Stimulated activated CD4-positive, alpha-beta T cell treated with anti-CD3 and anti-CD28 coated beads, TNF-alpha, amount 100 ng/mL, for 48 hours (primary cell): ENCODE measurements around the gene EXOC4.
"Not testable (repeated sequence)": the region's sequence is repeated elsewhere in the genome, so short reads cannot be mapped to it uniquely, and the experiment has no call there.

Source experiments
- DNase-seq, 3 donors: peaks; one replicate each; pipeline ENCODE4 v3.0.0-alpha.2; 2020; ENCODE audit warnings: low read depth in 3 of 3

Gene EXOC4

DNA sequence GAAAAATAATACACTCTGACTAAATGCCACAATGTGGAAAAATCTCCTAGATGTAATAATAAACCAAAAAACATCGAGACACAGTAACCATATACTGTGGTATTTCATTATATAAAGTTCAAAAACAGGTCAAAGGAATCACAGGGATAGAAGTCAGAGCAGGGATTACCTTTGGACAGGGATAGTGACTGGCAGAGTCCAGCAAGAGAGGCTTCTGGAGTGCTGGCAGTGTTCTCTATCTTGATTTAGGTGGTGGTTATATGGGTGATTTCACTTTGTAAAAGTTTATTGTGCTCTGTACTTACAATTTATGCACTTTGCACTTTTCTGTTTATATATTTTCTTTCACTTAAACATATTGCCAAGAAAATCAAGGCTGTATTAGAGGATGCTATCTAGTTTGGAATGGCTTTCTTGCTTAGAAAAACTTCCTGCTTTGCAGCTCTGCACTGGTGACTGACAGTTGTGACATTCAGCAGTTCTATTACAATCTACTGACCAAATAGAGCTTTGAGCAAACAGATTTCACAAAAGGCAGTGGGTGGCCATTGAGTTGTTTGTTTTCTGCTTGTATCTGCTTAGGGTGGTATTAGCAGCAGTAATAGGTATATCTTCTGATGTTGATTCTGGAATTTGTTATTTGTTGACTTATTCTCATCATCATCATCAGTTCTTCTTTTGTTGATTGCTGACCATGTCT is 610.6 kb downstream of the EXOC4 start:
- DNase-seq = no peak

DNA sequence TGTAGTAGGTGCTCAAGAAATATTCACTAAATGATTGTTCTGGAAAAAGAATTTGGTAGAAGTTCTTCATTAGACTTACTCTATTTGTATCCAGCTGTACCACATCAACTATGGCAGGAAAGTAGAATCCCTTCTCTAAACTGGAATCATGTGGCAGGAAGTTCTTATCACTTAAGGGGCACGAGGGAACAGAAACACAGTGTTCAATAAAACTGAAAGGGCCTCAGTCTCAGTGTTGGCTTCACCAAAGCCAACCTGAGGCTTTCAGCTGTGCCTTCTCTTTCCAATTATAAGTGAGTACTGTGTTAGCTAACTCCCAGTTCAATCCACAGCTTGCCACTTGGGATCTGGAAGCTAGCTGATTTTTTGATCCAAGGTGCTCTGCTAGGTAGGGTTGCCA is 616.7 kb downstream of the EXOC4 start:
- no peak for DNase-seq

- DNase-seq = no peak
Measured at GRCh38 chr7:133871757-133872156, 618.9 kb downstream of the EXOC4 start.

DNA sequence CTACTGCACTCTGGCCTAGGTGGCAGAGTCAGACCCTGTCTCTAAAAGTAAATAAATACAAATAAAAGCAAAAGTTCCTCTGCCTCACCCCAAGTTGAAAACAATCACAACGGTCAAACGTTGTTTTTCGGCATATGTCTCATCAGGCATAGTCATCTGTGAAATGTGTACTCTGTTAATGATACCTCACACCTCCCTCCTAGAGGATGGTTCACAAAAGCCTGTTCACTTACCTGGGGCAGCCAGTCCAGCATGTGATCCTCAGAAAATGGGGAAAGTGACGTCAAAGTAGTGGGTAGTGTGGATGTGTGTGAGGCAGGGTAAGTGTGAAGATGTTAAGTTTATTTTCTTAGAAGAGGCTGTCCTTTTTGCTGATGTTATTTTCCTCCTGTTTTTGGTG is 620.3 kb downstream of the EXOC4 start:
- DNase-seq = no peak

DNA sequence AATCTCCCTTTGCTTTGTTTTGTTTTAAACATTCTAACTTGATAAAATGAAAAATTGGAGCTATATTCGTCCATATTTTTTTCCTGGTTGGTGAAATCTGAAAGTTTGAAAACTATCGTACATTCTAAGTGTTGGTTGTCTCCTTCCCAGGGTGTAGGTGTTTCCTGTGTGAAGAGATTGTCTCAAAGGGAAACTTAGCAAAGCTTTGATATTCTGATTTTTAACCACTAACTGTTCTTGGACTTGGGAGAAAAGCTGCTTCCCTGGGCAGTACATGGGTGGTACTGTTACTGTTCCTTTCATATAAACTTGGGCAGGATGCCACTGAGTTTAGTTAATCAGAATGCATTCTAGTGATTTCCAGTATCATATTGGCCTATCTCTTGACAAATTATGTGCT is 620.8 kb downstream of the EXOC4 start:
- no peak for DNase-seq

DNA sequence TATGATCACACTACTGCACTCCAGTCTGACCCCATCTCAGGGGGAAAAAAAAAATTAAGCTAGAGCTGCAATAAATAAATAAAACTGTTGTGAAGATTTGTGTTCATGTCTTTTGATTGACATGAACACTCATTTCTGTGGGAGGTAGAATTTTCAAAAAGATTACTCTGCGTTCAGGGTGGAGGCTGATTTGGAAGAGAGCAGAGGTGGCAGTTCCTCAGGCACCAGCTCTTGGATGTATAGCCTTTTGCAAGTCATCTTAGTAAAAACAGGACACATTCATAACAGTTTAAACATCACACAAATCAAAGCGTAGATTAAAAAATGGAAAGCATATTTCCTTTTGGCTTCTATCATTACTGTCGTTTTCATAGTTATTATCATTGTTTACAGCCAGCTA is 630.7 kb downstream of the EXOC4 start:
- DNase-seq = no peak

- no peak for DNase-seq
Measured at GRCh38 chr7:133885213-133885612, 632.3 kb downstream of the EXOC4 start.

DNA sequence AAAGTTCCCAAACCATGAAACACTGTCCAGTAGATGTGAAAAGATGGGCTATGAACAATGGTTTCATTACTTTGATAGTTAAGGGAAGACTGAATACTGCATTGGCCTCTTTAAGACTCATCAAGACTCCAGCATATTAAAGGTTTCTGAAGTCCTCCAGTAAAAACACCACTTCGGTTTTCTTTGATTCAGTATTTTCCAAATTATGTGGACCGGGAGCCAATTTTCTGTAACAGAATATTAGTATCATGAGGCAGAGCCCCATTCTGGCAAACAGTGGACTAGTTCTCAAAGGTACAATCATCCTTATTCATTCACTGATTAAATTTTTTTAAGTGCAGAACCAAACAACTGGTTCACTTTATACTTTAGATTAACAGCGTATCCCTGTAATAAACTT is 633.2 kb downstream of the EXOC4 start:
- DNase-seq = no peak

DNA sequence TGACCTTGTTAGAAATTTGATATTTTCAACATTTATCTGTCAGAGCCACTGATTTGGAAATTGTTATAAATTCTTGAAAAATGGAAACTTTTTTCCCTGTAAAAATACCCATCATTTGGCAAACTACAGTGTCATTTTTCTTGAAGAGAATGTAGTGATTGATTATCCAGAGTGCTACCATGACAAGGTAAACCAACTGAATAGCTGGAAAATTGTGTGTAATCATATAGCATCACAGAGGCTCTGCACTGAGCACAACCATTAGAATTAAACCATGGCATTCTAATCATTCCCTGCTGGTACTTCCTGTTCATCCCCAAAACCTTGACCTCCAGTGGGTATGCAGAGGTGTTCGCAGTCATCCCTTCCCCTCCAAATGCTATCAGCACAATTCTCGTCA is 633.9 kb downstream of the EXOC4 start:
- DNase-seq = no peak

DNA sequence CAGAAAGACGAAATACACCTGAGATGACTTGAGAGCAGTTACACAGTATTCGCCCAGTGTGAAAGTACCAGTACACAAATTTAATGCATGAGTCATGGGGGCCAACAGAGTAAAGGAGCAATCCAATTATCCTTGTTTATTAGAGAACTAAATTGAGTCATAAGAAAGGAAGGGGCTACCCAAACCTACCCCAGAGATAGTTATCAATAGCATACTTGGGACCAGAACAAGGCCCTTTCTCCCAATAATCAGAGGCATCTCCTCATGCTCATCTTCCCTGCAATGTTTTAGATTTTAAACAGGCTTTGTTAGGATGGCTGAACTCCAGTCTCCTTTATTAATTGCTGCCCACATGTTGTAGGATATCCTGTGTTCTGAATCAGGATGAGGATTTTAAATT is 634.6 kb downstream of the EXOC4 start:
- no peak for DNase-seq

DNA sequence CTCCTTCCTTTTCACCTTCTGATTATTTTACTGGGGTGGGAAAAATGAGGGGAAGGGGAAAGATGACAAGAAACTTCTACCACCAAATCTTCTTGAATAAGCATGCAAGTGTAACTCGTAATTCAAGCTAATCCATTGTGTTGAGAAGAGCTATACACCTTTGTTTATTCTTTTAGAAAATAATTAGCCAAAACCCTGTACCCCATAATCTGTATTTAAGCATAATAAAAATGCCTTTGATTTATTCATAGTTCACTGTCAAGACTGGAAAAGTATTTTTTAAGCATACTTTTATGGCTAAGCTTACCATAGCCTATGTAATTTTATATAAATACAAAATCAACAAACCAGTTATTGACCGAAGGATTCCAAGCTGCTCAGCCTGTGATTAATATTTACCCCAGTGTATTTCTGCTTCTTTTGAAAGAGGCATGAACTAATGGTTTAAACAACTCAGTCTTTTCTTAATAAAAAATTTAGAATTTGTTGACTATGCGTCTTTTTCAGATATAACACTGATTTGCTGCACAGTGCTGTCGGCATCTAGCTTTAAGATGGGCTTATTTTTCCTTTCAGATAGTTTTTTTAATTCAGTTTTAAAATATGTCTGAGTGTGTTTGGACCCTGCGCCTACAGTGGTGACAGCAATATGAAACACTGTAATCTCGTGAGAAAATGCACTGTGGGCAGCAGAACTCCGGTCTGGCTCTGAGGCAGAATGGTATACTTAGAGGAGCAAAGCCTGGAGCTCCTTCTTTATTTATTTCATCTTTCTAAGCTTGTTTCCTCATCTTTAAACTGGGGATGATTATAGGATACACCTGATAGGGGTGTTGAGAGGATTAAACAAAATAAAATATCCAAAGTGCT is 635.4 kb downstream of the EXOC4 start:
- DNase-seq = no peak

DNA sequence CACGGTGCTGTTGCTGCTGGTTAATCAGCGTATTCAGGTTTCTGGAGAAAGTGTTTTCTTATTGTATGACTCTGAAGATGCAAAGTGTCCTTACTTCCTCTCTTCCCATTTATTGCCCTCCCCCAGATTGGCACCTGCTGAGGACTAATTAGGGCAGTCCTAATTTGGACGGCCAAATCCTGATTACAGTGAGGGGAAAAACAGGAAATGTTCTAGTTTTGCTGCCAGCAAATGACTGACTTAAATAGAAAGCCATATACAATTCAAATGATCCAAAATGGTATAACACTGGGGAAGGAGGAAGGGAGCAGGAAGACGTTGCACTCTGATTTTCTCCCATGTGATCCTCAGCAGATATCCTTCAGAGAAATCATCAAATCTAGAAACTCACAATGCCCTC is 651.9 kb downstream of the EXOC4 start:
- DNase-seq = no peak

GRCh38 chr7:133906553-133906952 is 653.7 kb downstream of the EXOC4 start:
- DNase-seq = not testable (repeated sequence)

GRCh38 chr7:133910761-133911160 is 657.9 kb downstream of the EXOC4 start:
- DNase-seq = no peak

DNA sequence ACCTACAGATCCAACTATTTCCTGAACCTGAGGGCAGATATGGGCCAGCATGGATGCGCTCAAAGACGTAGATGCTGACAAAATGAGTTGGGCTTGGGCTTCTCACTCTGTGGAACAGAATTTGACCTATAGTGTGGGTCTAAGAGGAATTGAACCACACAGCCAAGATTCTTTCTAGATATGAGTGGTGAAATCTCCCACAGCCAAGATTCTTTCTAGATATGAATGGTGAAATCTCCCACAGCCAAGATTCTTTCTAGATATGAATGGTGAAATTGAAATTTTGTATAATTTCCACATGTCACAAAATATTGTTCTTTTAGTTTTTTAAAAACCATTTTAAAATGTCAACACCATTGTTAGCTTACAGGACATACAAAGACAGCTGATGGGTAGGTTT is 658.8 kb downstream of the EXOC4 start:
- no peak for DNase-seq

- DNase-seq = no peak
Measured at GRCh38 chr7:133912916-133913697, 660.2 kb downstream of the EXOC4 start.

- no peak for DNase-seq
Measured at GRCh38 chr7:133916621-133917020, 663.7 kb downstream of the EXOC4 start.

DNA sequence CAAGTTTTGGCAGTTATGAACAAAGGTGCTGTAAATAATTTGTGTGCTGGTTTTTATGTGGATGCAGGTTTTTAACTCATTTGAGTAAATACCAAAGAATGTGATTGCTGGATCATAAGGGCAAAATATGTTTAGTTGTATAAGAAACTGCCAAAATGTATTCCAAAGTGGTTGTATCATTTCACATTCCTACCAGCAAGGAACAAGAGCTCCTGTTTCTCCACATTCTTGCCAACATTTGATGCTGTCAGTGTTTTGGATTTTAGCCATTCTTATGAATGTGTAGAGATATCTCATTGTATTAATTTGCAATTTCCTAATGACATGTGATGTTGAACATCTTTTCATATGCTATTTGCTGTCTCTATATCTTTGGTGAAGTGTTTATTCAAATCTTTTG is 666.9 kb downstream of the EXOC4 start:
- no peak for DNase-seq

- no peak for DNase-seq
Measured at GRCh38 chr7:133921635-133922182, 668.8 kb downstream of the EXOC4 start.

- no peak for DNase-seq
Measured at GRCh38 chr7:133923974-133924373, 671.1 kb downstream of the EXOC4 start.

GRCh38 chr7:133931053-133931452 is 678.2 kb downstream of the EXOC4 start:
- DNase-seq = no peak

- DNase-seq = no peak
Measured at GRCh38 chr7:133932591-133932990, 679.7 kb downstream of the EXOC4 start.
